AG09319 (cell line): ENCODE data around the gene PLXNB3.
"Not testable (repeated sequence)": the region's sequence is repeated elsewhere in the genome, so short reads cannot be mapped to it uniquely, and the experiment has no call there.

Source experiments
- DNase-seq: peaks from one replicate; pipeline ENCODE4 v3.0.0-alpha.2; 2010; ENCODE audit warnings: low read depth; ENCODE audit errors: extremely low read depth
- TF ChIP-seq, protein P1 (sequence below): IDR thresholded peaks from 2 replicates; pipeline ENCODE4 v1.5.1; 2011; ENCODE audit warnings: low read depth, mild to moderate bottlenecking, inconsistent platforms, low read length, moderate library complexity

PLXNB3 gene

DNA sequence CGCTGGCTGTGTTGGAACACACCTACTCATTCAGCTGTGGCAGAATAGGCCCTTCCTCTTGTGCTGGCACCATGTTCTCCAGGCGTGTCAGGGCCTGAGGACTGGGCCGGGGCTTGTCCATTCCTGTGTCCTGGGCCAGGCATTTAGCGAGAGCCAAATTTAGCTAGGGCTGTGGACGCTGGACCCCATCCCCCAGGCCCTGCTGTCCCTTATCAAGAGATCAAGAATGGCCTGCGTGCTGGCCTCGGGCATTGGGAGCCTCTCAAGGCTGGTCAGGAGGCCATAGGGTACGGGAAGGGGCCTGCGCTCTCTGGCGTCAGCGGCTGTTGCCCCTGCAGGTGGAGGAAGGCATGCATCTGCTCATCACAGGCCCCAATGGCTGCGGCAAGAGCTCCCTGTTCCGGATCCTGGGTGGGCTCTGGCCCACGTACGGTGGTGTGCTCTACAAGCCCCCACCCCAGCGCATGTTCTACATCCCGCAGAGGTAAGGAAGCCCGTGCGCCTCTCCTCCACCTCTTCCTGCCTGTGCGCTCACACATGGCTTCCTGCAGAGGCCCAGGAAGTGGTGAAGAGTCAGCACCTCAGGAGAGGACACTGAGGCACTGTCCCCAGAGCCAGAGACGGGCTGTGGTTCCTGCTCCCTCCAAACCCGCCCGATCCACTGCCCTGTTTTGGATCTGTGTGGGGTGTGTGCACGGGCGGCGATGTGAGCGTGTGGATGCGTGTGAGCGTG, 24.1 kb upstream of the PLXNB3 start:
- TF ChIP-seq, protein P1, sequence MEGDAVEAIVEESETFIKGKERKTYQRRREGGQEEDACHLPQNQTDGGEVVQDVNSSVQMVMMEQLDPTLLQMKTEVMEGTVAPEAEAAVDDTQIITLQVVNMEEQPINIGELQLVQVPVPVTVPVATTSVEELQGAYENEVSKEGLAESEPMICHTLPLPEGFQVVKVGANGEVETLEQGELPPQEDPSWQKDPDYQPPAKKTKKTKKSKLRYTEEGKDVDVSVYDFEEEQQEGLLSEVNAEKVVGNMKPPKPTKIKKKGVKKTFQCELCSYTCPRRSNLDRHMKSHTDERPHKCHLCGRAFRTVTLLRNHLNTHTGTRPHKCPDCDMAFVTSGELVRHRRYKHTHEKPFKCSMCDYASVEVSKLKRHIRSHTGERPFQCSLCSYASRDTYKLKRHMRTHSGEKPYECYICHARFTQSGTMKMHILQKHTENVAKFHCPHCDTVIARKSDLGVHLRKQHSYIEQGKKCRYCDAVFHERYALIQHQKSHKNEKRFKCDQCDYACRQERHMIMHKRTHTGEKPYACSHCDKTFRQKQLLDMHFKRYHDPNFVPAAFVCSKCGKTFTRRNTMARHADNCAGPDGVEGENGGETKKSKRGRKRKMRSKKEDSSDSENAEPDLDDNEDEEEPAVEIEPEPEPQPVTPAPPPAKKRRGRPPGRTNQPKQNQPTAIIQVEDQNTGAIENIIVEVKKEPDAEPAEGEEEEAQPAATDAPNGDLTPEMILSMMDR, result no peak

DNA sequence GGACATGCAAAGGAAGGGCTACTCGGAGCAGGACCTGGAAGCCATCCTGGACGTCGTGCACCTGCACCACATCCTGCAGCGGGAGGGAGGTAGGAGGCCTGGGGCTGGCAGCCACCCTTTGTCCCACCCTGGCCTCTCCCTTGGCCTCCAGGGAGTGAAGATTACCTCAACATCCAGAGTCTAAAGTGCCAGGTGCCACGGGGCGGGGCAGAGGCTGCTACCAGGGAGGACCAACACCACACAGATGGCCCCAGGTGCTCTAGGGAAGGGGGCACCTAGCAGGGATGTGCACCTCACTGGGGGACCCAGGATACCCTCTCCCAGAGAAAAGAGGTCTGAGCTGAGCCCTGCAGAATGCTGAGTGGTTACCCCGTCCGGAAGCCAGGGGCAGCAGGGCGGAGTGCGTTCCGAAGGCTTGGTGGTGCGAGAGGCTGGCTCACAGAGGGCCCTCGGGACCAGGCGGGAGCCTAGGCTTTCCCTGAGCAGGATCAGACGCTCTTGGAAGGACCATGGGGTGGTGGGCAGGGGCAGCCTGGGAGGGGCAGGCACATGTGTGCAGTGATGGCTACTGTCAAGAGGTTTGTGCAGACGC, 23.3 kb upstream of the PLXNB3 start:
- DNase-seq, result no peak
- TF ChIP-seq, protein P1, result no peak

More for the DNA sequence above, 24.1 kb upstream of the PLXNB3 start:
- no peak for DNase-seq

DNA sequence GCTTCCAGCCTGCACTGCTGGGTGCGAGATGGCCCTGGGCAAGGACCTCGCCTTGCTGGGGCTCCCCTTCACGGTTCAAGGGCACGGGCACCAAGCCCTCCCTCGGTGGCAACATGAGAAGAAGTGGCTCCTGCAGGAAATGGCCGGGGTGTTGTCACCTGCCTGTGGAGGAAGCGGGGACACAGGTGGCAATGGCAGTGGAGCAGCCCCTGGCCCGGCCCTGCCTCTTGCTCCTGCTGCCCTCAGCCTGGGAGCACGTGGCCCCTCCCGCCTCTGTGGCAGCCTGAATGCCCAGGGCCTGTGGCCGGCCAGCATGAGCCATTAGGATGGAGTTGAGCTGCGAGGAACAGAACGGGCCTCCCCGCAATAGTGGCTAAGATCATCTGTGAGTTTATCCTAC, 22.6 kb upstream of the PLXNB3 start:
- TF ChIP-seq, protein P1, result no peak
- no peak for DNase-seq

DNA sequence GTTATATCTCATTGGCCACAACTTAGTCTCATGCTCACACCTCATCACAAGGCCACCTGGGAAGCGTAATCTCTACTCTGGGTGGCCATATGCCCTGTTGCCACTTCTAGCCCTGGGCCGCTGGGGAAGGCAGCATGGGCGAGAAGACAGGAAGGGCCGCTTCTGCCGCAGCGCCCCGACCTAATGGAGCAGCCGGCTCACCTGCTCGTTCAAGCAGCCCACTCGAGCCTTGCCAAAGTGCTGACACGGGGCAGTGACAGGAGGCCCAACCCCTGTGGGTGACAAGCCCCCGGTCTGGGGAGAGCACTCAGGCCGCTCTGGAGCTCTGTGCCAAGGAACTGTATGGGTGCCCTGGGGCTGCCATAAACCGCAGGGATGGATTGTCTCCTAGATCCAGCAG, 21.9 kb upstream of the PLXNB3 start:
- not testable (repeated sequence) for DNase-seq

DNA sequence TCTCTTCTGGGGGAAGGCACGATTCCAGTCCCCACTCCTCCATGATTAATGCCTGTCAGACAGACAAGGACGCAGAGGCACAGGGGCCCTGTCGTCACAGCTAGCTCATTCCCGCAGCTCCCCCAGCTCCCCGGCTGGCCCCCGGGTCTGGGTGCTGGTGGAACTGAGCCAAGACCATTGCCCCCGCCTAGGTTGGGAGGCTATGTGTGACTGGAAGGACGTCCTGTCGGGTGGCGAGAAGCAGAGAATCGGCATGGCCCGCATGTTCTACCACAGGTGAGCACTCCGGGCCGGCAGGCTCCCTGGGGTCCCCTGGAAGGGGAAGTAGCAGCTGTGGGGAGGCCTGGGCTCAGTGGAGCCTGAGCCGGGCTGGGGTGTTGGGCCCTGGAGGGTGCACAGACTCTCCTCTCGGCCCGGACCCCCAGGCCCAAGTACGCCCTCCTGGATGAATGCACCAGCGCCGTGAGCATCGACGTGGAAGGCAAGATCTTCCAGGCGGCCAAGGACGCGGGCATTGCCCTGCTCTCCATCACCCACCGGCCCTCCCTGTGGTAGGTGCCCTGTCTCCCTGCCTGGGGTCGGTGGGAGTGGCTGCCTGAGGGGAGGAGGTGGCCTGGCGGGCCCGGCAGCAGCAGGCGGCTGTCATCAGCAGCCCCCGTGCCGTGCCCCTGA, 21.1 kb upstream of the PLXNB3 start:
- not testable (repeated sequence) for DNase-seq

DNA sequence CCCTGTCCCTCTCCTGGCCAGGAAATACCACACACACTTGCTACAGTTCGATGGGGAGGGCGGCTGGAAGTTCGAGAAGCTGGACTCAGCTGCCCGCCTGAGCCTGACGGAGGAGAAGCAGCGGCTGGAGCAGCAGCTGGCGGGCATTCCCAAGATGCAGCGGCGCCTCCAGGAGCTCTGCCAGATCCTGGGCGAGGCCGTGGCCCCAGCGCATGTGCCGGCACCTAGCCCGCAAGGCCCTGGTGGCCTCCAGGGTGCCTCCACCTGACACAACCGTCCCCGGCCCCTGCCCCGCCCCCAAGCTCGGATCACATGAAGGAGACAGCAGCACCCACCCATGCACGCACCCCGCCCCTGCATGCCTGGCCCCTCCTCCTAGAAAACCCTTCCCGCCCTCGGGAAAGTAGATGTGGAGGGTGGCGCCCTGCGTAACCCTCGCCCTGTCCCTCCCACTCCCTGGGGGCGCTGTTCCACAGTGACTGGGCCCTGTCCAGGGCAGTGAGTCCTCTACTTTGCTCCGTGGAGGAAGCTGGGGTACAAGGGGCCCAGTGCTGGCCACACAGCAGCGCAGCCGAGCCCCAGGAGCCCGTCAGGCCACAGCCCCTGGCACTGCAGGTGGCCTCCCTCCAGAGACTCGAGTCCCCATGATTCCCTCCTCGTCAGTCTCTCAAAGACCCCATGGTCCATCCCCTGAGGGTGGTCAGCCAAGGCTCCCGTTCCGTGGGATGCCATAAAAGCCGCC, 20.4 kb upstream of the PLXNB3 start:
- not testable (repeated sequence) for DNase-seq

DNA sequence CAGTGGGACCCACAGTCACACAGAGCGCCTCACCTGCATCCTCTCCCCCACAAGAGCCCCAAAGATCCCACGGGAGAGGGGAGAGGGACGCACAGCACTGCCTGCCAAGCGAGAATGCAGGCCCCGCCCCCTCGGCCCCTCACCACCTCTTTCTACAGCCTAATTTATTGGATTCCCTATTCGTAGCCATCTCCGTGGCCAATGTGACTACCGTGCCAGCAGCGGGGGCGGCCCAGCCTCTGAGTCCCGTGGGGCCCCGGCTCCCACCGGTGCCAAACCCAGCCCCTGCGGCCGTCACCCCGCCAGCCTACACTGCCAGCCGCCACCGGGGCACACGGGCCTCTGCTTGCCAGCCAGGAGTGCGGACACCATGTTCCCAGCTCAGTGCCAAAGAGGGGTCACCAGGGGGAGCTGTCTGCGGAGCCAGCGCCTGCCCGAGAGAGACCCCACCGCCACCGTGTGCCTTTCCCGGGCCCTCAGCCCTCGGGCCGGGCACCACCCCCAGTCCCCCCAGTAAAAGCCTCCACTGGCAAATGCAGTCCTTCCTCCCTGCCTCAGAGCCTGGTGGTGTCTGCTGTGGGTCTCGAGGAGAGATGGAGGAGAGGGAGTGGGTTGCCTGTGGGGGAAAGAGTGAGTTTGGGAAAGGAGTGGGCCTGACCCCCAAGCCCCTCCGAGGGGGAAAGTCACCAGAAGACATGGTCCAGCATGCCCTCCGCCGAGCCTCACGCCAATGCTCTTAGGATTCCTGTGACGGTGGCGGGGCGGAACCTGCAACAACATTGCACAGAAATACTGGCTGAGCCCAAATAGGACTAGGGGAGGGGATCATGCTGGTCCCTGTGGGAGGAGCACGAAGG, 19.6 kb upstream of the PLXNB3 start:
- TF ChIP-seq, protein P1, result peak; percentile 13
- no peak for DNase-seq

DNA sequence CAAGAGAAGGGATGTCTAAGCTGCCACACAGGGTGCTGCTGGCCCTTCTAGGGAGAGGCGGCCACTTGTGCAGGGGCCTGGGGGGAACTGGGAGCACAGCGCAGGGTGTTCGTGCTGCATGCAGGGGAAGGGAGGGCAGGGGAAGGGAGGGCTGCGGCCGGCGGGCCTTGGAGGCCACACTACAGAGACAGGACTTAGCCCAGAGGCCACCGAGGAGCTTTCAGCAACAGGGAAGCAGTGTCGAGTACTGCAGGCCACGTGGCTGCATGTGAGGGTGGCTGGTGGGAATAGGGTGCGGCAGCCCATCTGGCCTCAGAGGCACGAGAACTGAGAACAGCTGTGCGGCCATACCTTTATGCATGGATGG, 19.0 kb upstream of the PLXNB3 start:
- DNase-seq, result not testable (repeated sequence)

DNA sequence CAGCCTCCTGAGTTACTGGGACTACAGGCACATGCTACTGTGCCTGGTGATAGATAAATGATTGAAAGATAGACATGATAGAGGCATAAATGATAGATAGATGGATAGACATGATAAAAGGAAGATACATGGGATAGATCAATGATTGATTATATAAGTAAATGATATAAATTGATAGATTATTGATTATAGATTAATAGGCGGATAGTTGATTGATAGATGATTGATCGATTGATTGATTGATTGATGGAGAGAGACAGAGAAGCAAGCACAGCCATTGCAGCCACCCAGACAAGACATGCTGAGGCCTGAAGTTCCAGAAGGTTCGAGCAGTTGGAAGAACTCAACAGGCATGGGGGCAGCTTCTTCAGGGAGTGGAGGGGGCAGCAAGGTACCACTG, 17.7 kb upstream of the PLXNB3 start:
- TF ChIP-seq, protein P1, result no peak

DNA sequence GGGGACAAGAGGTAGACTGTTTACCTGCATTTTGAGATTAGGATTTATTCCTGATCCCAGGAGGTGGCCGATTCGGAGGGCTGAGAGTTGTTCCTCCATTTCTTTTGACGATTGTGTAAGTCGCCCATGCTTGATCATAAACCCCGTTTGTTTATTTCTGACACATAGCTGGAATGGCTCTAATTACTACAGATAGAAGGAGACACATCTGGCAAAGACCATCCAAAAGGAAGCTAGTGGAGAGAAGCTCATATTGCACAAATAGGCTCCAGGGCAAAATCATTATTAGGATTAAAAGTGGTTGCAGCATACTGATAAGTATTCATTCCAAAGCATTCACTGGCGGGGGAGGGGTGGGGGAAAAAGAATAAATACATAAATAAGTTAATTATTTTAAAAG, 17.1 kb upstream of the PLXNB3 start:
- not testable (repeated sequence) for DNase-seq

More for the DNA sequence above, 17.7 kb upstream of the PLXNB3 start:
- no peak for DNase-seq

DNA sequence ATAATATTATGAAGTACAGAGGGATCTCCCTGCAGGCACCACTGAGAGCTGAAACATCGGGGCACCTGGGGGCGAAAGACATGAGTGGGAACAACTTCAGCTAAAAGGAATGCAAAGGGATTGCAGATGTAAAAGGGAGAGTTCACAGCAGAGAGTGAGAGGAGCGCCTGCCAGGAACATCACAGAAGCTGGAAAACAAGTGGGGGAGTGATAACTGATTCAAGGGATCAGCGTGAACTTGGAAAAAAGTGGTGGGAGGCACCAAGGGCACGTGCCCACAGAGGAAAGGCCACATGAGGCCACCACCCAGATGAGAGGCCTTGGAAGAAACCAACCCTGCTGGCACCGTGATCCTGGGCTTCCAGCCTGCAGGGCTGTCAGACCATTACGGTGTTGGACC, 15.0 kb upstream of the PLXNB3 start:
- not testable (repeated sequence) for DNase-seq
